Osteoblast (primary cell): ENCODE data around the gene DPM1. TPM values are rescaled to one million over a fixed set of nuclear protein-coding genes. Genes with fewer than 3 reads are reported as not detected.

Experiments
- DNase-seq: peaks from one replicate; pipeline ENCODE4 v3.0.0; 2011; ENCODE audit warnings: low spot score, mixed read lengths; ENCODE audit not compliant: insufficient read length; ENCODE audit errors: missing footprints
- H2AFZ ChIP-seq: 2 replicates; pipeline ENCODE4 v1.6.0; 2011; ENCODE audit warnings: mild to moderate bottlenecking, low read length
- H3K27ac ChIP-seq: 2 replicates; pipeline ENCODE4 v1.5.1; 2011; ENCODE audit warnings: mild to moderate bottlenecking, low read depth, low read length, moderate library complexity
- H3K27me3 ChIP-seq: 2 replicates; pipeline ENCODE4 v1.6.0; 2012; ENCODE audit warnings: mild to moderate bottlenecking, control low read depth, inconsistent platforms, low read length, moderate library complexity; ENCODE audit not compliant: insufficient read depth
- H3K36me3 ChIP-seq: 2 replicates; pipeline ENCODE4 v1.5.1; 2011; ENCODE audit warnings: mild to moderate bottlenecking, low read length, control low read depth, moderate library complexity; ENCODE audit not compliant: insufficient read depth
- H3K4me1 ChIP-seq: 2 replicates; pipeline ENCODE4 v1.5.1; 2011; ENCODE audit warnings: mild to moderate bottlenecking, low read length, control low read depth, moderate library complexity; ENCODE audit not compliant: insufficient read depth
- H3K4me2 ChIP-seq: 2 replicates; pipeline ENCODE4 v1.6.0; 2011; ENCODE audit warnings: mild to moderate bottlenecking, low read length; ENCODE audit not compliant: insufficient read depth
- H3K4me3 ChIP-seq: fragments of 200-600 bp; sonication (generic); 3 replicates; pipeline ENCODE4 v1.5.1; 2012; ENCODE audit warnings: mild to moderate bottlenecking, low read length, inconsistent platforms; ENCODE audit not compliant: insufficient read depth
- H3K79me2 ChIP-seq: 2 replicates; pipeline ENCODE4 v1.6.0; 2012; ENCODE audit warnings: mild to moderate bottlenecking, low read length, control low read depth, inconsistent platforms; ENCODE audit not compliant: insufficient read depth
- H3K9me3 ChIP-seq: 2 replicates; pipeline ENCODE4 v1.5.1; 2011; ENCODE audit warnings: low read depth, low read length, control low read depth
- H4K20me1 ChIP-seq: 2 replicates; pipeline ENCODE4 v1.6.0; 2012; ENCODE audit warnings: mild to moderate bottlenecking, low read length, control low read depth; ENCODE audit not compliant: insufficient read depth
- CTCF ChIP-seq: IDR thresholded peaks from 2 replicates; pipeline ENCODE4 v1.5.1; 2011; ENCODE audit warnings: mild to moderate bottlenecking, low read depth, low read length, moderate library complexity; ENCODE audit errors: extremely low read depth
- total RNA-seq: library from RNA; depleted of rRNA; stranded (reverse); fragments of >200 nt; gene quantifications from 2 replicates; pipeline ENCODE4 v1.2.3, GENCODE V29; 2012

Gene DPM1
- total RNA-seq, 1 donor: 53.2 TPM

DNA sequence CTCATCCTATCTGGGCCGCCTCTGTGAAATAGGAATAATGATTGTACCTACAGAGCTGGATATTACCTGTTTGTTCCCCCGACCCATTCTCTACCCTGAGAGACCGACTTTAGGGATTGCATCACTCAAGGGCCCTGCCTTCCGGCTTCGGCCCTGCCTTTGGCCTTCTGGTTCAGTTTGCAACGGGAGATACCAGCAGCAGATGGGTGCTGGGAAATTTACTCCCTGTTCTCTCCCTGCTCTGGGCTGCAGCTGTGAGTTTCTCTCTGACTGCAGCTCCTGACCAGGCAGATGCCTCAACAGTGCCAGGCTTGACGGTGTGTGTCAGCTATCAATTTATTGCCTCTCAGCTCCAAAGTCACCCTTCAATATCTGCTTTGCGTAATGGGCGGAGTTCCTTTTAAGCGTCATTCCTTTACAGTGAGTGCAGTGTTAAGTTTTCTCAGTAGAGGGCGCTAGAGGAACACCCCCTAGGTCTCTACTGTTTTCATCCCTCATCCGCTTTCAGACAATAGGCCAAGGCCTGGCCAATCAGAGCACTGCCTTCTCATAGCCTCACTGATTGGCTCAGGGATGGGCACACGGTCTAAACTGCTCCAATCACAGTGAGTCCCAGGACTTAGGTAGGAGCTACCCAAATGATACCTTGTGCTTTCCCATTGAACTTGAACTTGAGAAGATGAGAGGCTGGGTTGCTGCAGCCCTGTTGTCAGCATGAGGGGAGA lies 34.6 kb upstream of the DPM1 start:
- Histone ChIP-seq H3K4me2 (no peak overlapping the region), H3K79me2 (no peaks in the 10 kb centered on the region), H3K4me3 (no peak overlapping the region), H3K9me3 (no peaks in the 10 kb centered on the region), H2AFZ (peak overlapping the region; percentile 32), H3K27me3 (peaks cover 4% of the 10 kb centered on the region), H3K4me1 (peaks cover 7% of the 10 kb centered on the region), H3K36me3 (no peaks in the 10 kb centered on the region), H4K20me1 (no peaks in the 10 kb centered on the region), H3K27ac (no peak overlapping the region)
- peak; percentile 87 for TF ChIP-seq CTCF
- peak; percentile 93 for DNase-seq

- Histone ChIP-seq H3K4me3 (no peak overlapping the region), H3K27me3 (no peaks in the 10 kb centered on the region), H3K9me3 (no peaks in the 10 kb centered on the region), H3K4me2 (no peak overlapping the region), H4K20me1 (no peaks in the 10 kb centered on the region), H2AFZ (no peak overlapping the region), H3K36me3 (no peaks in the 10 kb centered on the region), H3K79me2 (no peaks in the 10 kb centered on the region), H3K4me1 (peaks cover 10% of the 10 kb centered on the region), H3K27ac (no peak overlapping the region)
- TF ChIP-seq CTCF: no peak
- DNase-seq: no peak
Measured at GRCh38 chr20:50992336-50992732, 34.0 kb upstream of the DPM1 start.

DNA sequence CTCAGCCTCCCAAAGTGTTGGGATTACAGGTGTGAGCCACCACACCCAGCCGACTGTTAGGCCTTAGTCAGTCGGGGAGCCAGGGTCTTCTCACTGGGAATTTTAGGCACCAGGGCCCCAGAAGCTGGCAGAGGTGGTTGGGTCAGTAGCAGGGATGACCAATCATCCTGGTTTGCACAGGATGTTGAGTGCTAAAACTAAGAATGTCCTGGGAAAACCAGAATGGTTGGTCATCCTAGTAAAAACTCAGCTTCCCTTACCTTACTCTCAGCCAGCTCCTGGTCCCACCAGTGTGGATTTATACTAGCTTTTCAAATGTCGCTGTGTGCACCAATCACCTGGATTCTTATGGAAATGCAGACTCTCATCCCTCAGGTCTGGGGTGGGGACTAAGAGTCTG lies 32.7 kb upstream of the DPM1 start:
- Histone ChIP-seq H3K79me2 (no peaks in the 10 kb centered on the region), H3K4me3 (no peak overlapping the region), H3K9me3 (no peaks in the 10 kb centered on the region), H3K27ac (no peak overlapping the region), H3K36me3 (no peaks in the 10 kb centered on the region), H3K27me3 (no peaks in the 10 kb centered on the region), H3K4me2 (no peak overlapping the region), H3K4me1 (peaks cover 5% of the 10 kb centered on the region), H2AFZ (no peak overlapping the region), H4K20me1 (no peaks in the 10 kb centered on the region)
- TF ChIP-seq CTCF: no peak
- no peak for DNase-seq

- H3K4me1 ChIP-seq: peaks cover 7% of the 10 kb centered on the region
- TF ChIP-seq CTCF: peak; percentile 94
- H3K4me3 ChIP-seq: peak overlapping the region; percentile 41
- H3K9me3 ChIP-seq: no peaks in the 10 kb centered on the region
- H3K36me3 ChIP-seq: no peaks in the 10 kb centered on the region
- H3K27ac ChIP-seq: peak overlapping the region; percentile 32
- H2AFZ ChIP-seq: peak overlapping the region; percentile 80
- H3K79me2 ChIP-seq: no peaks in the 10 kb centered on the region
- no peaks in the 10 kb centered on the region for H4K20me1 ChIP-seq
- no peaks in the 10 kb centered on the region for H3K27me3 ChIP-seq
- H3K4me2 ChIP-seq: peak overlapping the region; percentile 73
- peak; percentile 94 for DNase-seq
Measured at GRCh38 chr20:50987493-50988210, 29.3 kb upstream of the DPM1 start.
